Hepatocyte (in vitro differentiated cells): ENCODE results near the gene OR52W1.

Experiments
- EZH2 ChIP-seq: fragments of 200-600 bp; sonication (generic); IDR thresholded peaks from 2 replicates; pipeline ENCODE4 v1.6.1; 2016; ENCODE audit warnings: antibody characterized with exemption, mild to moderate bottlenecking, borderline replicate concordance
- TF ChIP-seq, protein P1 (sequence below): fragments of 200-600 bp; sonication (generic); IDR thresholded peaks from 2 replicates; pipeline ENCODE4 v1.5.1; 2016; ENCODE audit warnings: antibody characterized with exemption, mild to moderate bottlenecking; ENCODE audit not compliant: poor library complexity

DNA sequence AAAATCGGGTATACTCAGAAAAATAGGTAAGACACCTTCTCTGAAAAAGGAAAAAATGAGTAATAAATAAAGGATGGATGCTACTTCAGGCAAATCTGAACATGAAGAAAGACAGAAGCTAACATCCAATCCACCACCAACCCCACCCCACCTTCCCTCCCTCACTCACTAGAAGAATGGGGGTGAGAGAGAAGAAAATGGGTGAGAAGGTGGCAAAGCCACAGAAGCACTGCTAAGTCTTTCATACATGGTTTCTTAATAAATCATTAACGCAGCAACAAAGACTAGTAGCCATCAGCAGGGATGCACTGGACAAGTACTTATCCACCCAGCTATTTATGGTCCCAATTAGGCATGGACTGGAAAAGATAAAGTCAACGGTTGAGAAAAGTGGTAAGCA lies 29.5 kb downstream of the OR52W1 start:
- TF ChIP-seq, protein P1, sequence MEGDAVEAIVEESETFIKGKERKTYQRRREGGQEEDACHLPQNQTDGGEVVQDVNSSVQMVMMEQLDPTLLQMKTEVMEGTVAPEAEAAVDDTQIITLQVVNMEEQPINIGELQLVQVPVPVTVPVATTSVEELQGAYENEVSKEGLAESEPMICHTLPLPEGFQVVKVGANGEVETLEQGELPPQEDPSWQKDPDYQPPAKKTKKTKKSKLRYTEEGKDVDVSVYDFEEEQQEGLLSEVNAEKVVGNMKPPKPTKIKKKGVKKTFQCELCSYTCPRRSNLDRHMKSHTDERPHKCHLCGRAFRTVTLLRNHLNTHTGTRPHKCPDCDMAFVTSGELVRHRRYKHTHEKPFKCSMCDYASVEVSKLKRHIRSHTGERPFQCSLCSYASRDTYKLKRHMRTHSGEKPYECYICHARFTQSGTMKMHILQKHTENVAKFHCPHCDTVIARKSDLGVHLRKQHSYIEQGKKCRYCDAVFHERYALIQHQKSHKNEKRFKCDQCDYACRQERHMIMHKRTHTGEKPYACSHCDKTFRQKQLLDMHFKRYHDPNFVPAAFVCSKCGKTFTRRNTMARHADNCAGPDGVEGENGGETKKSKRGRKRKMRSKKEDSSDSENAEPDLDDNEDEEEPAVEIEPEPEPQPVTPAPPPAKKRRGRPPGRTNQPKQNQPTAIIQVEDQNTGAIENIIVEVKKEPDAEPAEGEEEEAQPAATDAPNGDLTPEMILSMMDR, result no peak
- TF ChIP-seq EZH2, result no peak
